NCI-H1417 (cell line): ENCODE measurements around the gene MYL2.
"Not testable (repeated sequence)": the region's sequence is repeated elsewhere in the genome, so short reads cannot be mapped to it uniquely, and the experiment has no call there.

ENCODE experiments used
- DNase-seq, 3 experiments: peaks; one replicate each; lab custom pipeline; 2025; lab: John Stamatoyannopoulos, UW

MYL2 gene

DNA sequence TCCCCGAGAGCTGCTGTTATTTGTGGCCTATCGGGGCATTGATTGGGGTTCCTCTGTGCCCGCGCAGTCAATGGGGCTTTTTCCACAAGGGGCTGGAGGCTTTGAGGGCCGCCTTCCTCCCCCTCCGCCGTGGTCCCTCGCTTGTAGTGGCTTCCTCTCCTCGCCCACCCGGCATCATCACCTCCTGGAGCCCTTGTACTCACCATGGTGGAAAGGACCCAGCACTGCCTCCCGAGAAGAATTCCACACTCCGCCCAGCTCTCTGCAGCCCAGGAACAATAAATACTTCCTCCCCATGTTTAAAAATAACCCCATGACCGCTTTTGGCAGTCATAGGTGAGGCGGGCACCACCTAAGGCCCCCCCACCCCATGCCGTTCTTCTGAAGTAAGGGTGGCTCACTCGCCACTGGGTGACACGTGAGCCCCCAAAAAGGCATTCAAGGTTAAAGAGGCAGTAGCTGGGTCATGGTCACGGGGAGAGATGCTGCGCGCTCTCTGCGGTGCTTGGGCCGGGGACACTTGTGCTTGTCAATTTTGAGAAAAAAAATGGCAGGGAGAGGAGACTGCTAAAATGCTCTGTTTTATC is at the start of gene MYL2:
TSS of gene MYL2 (minus strand) at position 256 of the 587 bp plus-strand sequence. CDS start at position 206, 50 bp downstream.
- DNase-seq = no peak

DNA sequence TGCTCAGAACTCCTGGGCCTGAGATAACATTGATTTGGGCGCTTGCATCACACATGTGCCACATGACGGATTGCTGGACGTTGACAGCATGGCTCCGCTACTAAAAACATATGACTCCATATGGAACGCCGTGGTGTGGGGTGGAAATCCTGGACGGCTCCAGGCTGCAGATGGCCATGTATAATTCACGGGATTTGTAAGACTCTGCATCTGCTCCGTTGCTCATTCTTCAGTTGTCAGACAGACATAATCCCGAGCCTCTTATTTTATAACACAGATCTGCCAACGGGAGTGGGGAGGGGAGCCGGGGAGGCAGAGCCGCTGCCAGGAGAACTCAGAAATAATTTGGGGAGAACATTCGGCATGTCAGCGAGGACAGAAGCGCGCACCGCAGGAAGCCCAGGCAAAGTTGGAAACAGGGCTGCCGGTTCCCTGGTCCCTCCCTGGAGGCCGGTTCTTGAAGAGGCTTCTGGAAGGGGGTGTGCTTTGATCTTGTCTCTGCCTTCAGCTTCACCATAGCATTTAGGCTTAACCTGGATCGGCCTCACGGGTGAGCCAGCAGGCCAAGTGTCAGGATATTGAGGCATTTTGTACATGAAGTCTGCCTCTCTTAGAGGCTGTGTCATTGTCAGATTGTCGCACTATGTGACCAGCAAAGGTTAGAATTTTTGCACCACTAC is 45.8 kb upstream of the MYL2 start:
- no peak for DNase-seq

DNA sequence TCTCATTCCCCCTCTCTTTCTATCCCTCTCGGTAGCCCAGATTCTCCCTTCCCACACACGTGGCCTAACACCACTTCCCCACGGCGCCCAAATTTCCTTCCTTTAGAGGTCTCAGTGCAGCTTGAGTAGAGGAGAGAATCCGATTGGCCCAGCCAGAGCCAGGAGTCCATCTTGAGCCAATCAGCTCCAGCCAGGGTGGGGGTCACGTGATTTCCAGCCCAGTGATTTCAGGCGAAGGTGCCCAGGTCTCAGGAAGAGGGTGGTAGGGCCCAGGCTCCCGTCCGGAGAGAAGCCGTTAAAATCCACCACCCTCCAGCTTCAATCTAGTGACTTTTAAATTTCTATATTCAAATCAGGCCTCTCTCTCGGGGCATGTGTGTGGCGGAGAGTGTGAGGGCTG is 45.2 kb upstream of the MYL2 start:
- no peak for DNase-seq

- DNase-seq = no peak
Observed at GRCh38 chr12:110960795-110961194, 40.4 kb upstream of the MYL2 start.

DNA sequence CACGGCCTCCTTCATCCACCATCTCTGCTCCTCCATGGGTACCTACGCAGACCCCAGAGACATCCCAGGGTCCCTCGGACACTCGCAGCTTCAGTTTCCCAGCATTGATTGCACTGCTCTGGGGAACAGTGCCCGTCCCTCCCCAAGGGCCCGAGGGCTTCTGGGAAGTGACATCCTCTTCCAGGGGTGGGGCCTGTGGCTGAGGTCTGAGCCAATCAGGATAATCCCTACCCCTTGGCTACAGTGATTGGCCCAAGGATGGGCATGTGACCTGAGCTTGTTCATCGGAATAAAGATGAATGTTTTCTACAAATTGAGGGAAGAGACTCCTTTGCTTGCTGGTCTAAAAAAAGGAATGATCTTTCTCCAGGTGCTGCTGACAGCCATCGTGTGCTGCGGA is 37.3 kb upstream of the MYL2 start:
- DNase-seq = peak in 1 of 3 experiments; percentile 28

DNA sequence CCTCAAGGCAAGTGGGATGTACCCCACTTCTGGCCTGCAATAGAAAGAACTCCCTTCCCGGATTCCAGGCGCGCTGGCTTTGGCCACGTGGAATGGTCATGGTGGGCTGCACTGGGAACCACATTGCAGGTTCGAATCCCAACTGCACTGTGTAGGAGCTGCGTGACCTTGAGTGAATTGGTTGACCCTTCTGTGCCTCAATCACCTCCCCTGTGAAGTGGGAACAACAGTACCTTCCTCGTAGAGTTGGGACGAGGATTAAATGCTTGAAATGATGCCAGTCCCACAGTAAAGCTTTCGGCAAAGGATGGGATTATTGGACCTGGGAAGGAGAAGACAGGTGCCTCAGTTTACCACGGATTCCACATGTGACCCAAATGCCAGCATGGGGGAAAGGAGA is 36.8 kb upstream of the MYL2 start:
- DNase-seq = no peak

GRCh38 chr12:110950867-110951266 is 30.5 kb upstream of the MYL2 start:
- DNase-seq = not testable (repeated sequence)

DNA sequence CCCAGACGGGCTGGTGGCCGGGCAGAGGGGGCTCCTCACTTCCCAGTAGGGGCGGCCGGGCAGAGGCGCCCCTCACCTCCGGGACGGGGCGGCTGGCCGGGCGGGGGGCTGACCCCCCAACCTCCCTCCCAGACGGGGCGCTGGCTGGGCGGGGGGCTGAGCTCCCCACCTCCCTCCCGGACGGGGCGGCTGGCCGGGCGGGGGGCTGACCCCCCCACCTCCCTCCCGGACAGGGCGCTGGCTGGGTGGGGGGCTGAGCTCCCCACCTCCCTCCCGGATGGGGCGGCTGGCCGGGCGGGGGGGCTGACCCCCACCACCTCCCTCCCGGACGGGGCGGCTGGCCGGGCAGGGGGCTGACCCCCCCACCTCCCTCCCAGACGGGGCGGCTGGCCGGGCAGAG is 30.1 kb upstream of the MYL2 start:
- DNase-seq = not testable (repeated sequence)

GRCh38 chr12:110948041-110948440 is 27.7 kb upstream of the MYL2 start:
- no peak for DNase-seq

DNA sequence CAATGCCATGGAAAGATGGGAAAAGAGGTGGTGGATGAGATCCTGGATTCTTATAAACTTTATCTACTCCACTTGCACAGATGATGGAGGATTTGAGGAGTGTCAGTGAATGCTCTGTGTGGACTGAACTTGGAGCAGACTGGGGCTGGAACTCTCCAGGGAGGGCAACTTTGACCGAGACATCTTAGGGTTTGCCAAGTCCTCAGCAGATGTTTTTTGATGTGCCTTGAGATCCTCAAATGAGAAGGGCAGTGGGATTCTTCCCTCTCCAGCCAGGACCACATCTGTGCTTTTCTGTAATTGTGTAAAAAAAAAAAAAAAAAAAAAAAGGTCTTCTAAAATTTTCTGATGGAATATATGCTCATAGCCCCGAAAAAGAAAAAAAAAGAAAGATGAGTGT is 23.0 kb upstream of the MYL2 start:
- DNase-seq = no peak

GRCh38 chr12:110941391-110941790 is 21.0 kb upstream of the MYL2 start:
- DNase-seq = no peak

GRCh38 chr12:110940933-110941332 is 20.6 kb upstream of the MYL2 start:
- DNase-seq = no peak

- no peak for DNase-seq
Observed at GRCh38 chr12:110940296-110940695, 19.9 kb upstream of the MYL2 start.

DNA sequence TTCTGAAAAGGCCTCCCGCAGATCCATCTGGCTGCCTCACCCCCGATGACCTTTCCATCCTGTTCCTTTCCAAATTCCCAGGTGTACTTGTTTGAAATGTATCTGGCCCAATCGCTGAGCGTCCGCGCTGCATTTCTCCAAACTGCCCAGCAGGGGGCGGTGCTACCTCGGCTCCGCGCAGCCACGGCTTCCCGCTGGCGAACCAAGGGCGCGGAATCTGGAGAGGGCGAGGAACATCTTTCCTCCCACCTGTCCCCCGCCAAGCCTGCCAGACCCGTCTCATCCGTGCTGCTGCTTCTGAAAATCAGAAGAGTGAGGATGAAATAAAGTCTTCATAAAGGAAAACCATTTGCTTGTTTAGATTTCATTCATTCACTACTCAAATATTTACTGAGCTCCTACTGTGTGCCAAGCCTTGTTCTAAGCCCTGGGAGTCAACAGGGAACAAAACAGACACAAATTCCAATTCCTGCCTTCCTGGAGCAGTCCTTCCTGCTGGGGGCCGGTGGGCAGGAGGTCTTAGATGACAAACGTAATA is 16.8 kb upstream of the MYL2 start:
- peak in 2 of 3 experiments; percentile 17 to 70 for DNase-seq

GRCh38 chr12:110936367-110937103 is 16.2 kb upstream of the MYL2 start:
- DNase-seq = no peak

DNA sequence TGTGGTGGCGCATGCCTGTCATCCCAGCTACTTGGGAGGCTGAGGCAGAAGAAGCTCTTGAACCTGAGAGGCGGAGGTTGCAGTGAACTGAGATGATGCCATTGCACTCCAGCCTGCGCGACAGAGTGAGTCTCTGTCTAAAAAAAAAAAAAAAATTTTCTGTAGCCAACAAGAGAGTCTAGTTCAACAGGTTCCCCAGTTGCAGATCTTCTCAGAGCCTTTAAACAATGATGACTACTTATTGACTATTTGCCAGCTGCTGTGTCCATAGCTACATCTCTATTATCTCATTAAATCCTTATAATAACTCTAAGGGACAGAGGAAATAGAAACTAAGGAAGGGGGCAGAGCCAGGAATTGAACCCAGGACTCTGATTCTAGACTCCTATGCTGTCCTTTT is 15.2 kb upstream of the MYL2 start:
- DNase-seq = no peak

GRCh38 chr12:110934093-110934852 is 13.9 kb upstream of the MYL2 start:
- no peak for DNase-seq

DNA sequence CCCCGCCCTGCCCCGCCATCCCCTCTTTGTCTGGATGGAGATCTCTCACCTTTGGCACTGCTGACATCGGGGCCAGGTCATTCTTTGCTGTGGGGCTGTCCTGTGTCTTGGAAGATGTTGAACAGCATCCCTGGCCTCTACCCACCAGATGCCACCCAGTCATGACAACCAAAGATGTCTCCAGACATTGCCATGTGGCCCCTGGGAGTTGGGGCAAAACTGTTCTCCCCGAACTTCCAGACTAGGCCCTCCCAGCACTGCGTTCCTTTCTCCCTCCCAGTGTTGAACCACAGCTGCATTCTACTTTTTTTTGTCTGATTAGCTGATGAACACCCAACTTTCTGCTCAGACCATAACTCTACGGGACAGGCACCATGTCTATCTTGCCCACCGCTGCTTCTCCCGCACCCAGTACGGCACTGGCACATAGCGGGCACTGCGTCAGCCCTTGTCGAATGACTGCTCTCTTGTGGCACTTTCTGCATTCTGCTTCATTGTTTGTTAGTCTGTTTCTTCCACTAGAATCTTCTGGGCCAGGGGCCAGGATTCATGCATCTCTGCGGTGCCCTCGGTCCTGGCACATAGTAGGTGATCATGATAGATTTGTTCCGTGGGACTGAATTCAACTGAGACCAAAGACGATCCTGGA is 13.1 kb upstream of the MYL2 start:
- no peak for DNase-seq

- no peak for DNase-seq
Observed at GRCh38 chr12:110932046-110932445, 11.7 kb upstream of the MYL2 start.

GRCh38 chr12:110931315-110931728 is 10.9 kb upstream of the MYL2 start:
- no peak for DNase-seq
